ENCODE results near the gene SSBP3.
"Not testable (repeated sequence)": the region's sequence is repeated elsewhere in the genome, so short reads cannot be mapped to it uniquely, and the experiment has no call there.

The SSBP3 gene

GRCh38 chr1:54406339-54407153, at the start of gene SSBP3:
Gene SSBP3, minus strand, starts transcription at chr1:54406394.
- peak; percentile 96 for DNase-seq (ENCODE audit: low spot score)

DNA sequence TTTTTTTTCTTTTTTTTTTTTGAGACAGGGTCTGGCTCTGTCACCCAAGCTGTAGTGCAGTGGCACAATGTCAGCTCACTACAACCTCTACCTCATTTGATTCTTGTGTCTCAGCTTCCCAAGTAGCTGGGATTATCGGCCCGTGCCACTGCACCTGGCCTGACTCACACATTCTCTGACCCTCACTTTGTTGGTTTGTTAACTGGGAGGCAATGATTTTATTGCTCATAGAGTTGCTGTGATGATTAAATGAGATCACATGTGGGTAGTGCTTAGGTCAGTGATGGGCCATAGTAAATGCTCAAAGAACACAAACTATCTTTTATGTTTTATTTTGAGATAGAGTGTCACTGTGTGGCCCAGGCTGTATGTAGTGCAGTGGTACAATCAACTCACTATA, 47.3 kb upstream of the SSBP3 start:
- no peak for DNase-seq (ENCODE audit: low spot score)

DNA sequence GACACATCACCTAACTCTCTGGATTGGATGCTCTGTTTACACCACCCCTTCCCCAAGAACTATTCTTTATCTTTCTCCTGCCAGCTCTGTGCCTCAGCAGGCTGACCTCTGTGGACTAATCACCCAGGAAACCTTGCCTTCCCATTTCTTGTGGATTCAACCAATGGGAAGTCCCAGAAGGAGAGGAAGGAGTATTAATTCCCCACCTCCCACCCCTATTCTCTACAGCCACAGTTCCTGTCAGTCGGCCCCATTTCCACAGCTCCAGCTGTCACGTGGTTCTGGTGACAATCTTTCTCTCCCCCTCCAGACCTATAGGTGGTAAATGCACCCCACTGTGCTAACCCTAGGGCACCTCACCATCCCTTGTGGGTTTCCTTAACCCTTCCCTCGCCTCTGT, 46.8 kb upstream of the SSBP3 start:
- no peak for DNase-seq (ENCODE audit: low spot score)

GRCh38 chr1:54449431-54449830, 43.2 kb upstream of the SSBP3 start:
- DNase-seq (ENCODE audit: low spot score) = not testable (repeated sequence)

- not testable (repeated sequence) for DNase-seq (ENCODE audit: low spot score)
Measured at GRCh38 chr1:54448801-54449200, 42.6 kb upstream of the SSBP3 start.

DNA sequence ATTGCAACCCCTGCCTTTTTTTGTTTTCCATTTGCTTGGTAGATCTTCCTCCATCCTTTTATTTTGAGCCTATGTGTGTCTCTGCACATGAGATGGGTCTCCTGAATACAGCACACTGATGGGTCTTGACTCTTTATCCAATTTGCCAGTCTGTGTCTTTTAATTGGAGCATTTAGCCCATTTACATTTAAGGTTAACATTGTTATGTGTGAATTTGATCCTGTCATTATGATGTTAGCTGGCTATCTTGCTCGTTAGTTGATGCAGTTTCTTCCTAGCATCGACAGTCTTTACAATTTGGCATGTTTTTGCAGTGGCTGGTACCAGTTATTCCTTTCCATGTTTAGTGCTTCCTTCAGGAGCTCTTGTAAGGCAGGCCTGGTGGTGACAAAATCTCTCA, 40.9 kb upstream of the SSBP3 start:
- not testable (repeated sequence) for DNase-seq (ENCODE audit: low spot score)

DNA sequence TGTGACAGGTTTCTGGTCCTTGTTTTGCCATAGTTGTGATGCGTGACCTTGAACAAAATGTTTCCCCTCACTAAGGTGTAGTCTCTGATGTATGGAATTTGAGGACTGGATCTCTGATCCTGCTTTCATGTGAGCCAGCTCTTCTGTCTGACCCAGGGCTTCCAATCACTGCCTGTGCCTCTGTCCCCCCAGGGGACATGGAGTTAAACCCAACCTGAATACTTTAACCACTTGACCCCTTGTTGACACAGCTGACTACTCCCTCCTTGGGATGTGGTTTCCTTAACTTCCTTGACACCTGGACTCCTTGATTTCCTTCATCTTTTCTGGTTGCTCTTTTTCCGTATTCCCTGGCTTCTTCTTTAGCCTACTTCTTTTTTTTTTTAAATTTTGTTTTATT, 36.0 kb upstream of the SSBP3 start:
- DNase-seq (ENCODE audit: low spot score) = no peak

GRCh38 chr1:54439550-54440223, 33.5 kb upstream of the SSBP3 start:
- no peak for DNase-seq (ENCODE audit: low spot score)

- no peak for DNase-seq (ENCODE audit: low spot score)
Measured at GRCh38 chr1:54437783-54438182, 31.6 kb upstream of the SSBP3 start.

DNA sequence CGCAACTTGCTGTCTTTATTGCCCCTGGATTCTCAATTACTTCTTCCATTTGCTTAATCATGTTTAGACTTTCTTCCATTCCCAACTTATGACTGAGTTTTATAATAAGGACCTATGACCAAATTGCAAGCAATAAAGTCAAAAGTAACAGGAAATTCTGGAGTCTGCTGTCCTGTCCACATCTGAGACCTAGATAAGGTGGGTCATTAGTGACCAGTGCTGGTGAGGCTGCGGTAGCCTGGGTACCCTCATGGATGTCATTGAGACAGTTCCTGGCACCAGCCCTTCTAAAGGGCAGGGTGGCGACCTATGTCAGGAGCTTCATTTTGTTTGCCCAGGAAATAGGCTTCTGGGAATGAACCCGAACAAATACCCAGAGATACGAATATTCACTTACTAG, 30.6 kb upstream of the SSBP3 start:
- no peak for DNase-seq (ENCODE audit: low spot score)

- DNase-seq (ENCODE audit: low spot score) = no peak
Measured at GRCh38 chr1:54429838-54430237, 23.6 kb upstream of the SSBP3 start.

DNA sequence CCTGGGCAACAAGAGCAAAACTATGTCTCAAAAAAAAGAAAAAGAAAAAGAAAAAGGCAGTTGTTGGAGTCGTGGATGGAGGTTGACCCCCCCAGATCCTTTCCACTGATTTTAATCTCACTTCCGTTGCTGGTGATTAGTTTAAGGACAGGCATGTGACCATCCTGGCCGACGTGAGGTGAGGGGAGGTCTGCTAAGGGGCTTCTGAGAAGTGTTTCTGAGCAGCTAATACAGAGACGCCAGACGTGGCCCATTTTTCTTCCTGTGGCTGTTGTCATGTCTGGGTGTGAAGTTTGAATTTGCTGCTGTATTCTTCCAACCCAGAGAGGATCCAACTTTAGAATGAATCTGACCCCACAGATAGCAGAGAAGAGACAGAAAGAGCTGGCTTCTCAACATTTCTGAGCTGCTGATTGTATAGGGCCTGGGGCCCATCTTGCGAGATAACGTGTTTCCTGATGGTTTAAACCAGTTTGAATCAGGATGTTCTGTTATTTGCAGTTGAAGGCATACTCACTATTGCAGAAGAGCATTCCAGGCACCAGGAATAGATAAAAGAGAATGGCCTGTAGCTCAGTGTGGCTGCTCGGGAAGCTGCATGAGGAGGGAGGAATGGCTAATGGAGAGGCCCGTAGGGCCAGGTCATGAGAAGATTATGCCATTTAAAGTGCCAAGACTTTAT, 22.8 kb upstream of the SSBP3 start:
- no peak for DNase-seq (ENCODE audit: low spot score)

DNA sequence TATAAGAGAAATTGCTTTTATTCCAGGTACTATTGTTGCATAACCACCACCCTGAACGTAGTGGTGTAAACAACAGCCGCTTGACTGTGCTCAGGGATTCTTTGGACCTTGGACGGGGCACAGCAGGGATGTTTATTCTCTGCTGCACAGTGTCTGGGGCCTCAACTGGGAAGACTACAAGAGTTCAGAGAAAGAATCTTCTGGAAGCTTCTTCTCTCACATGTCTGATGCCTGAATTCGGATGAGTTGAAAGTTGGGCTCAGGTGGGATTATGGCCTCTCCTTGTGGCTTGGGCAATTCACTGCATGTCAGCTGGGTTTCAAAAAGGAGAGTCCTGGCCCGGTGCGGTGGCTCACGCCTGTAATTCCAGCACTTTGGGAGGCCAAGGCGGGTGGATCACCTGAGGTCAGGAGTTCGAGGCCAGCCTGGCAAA, 19.0 kb upstream of the SSBP3 start:
- DNase-seq (ENCODE audit: low spot score) = no peak

GRCh38 chr1:54424398-54424797, 18.2 kb upstream of the SSBP3 start:
- no peak for DNase-seq (ENCODE audit: low spot score)

- no peak for DNase-seq (ENCODE audit: low spot score)
Measured at GRCh38 chr1:54421101-54421504, 14.9 kb upstream of the SSBP3 start.

DNA sequence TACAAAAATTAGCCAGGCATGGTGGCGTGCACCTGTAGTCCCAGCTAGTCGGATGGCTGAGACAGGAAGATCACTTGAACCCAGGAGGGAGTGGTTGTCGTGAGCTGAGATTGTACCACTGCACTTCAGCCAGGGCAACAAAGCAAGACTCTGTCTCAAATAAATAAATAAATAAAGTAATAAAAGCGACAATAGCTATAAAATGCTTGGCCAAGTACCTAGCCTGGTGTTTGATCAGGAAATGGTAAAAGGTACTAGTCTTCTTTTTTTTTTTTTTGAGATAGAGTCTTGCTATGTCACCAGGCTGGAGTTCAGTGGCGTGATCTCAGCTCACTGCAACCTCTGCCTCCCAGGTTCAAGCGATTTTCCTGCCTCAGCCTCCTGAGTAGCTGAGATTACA, 12.4 kb upstream of the SSBP3 start:
- not testable (repeated sequence) for DNase-seq (ENCODE audit: low spot score)

DNA sequence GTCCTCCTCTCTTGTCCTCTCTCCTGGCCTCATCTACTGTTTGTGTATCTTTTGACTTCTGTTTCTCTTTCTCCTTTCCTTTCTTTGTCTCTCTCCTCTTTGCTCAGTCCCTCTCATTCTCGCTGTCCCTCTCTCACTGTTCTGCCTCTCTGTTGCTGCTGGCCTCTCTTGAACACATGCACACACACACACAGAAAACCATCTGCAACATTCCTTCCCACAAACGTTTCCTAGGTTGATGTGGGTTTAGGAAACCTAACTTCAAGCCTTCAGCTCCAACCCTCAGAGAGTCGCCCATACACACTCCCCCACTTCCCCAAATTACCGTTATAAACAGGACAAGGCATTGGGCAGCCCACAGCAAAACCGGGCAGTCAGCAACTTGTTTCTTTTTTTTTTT, 10.9 kb upstream of the SSBP3 start:
- DNase-seq (ENCODE audit: low spot score) = peak; percentile 46

DNA sequence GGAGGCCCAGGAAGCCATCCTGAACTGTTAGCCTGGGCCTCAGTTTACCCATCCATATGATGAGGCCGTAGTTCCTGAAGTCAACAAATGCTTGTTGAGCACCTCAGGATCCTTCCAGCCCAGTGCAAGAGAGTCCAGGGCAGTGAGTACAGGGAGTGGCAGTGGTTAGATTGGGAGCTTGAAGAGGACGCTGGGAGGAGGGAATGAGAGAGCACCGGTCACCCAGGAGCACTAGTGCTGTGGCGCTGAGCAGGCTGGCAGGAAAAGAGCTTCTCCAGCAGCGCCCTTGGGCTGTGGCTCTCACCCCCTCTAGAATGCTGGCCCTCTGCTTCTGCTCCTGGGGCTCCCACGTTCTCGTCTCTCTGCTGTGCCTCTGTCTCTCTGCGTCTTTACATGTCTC, 10.2 kb upstream of the SSBP3 start:
- DNase-seq (ENCODE audit: low spot score) = no peak

DNA sequence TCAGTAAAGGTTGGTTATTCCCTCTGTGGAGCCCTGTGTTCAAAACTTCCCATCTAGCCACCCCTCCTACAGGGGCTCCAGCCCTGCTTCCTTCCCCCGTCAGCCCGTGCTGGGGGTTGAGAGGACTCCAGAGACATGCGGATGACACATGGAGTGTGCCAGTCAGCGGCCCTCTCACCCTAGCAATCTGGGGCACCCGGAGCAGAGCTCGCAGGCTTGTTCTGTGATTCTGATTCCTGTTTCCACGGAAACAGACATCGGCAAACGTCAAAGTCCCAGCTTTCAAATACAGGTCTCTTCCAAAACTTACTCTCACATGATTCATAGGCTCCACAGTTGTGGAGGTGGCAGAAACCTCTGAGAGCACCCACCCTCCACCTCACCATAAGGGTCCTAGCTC, 9.8 kb upstream of the SSBP3 start:
- DNase-seq (ENCODE audit: low spot score) = peak; percentile 40

- DNase-seq (ENCODE audit: low spot score) = no peak
Measured at GRCh38 chr1:54415533-54415932, 9.3 kb upstream of the SSBP3 start.

DNA sequence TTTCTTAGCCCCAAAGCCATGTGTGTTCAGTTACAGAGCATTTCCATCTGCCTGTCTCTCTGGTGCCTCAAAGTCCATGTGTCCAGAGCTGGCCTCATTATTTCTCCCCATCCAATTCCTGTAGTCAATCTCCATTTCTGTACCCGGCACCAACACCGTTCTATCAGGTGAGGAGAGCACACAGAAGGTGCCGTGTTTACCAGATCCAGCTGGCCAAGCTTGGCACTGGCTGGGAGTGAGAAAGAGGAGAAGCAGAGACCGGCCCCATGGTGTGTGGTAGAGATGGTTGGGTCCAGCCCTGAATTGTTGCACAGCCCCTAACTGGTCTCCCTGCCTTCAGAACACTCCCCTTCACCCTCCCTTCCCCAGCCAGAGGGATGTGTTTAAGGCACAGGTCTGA, 7.5 kb upstream of the SSBP3 start:
- DNase-seq (ENCODE audit: low spot score) = no peak

GRCh38 chr1:54413295-54413694, 7.1 kb upstream of the SSBP3 start:
- DNase-seq (ENCODE audit: low spot score) = peak; percentile 68

DNA sequence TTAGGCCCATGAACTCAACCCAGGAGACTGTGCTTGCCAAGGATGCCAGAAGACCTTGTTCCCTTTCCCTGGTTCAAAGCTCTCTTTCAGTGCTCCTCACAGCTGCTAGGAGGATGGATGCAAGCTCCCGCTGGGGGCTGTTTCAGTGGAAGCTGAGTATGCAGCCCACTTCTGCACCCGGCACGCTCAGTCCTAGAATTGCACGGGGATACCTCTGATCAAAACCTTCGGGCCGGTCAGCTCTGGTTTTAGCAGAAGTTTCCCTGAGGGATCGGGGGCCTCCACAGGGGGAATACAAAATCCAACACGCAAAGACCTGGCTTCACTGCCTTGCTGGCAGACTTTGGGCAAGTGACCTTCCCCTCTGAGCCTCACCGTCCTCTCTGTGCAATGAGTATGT, 4.2 kb upstream of the SSBP3 start:
- no peak for DNase-seq (ENCODE audit: low spot score)

Data from Ammon's horn (tissue), 1 donor.